Right lobe of liver (tissue), 4 donors: ENCODE measurements around the gene ARHGEF2.

Experiments used
- CTCF ChIP-seq, 4 donors: fragments of 200-600 bp in 3 of 4; fragments of 450-650 bp in 1 of 4; IDR thresholded peaks; one replicate each; pipeline versions ENCODE4 v1.5.1 to v1.8.0; 2016 to 2022; ENCODE audit warnings: antibody characterized with exemption in 4 of 4, mild to moderate bottlenecking in 2 of 4
- POLR2A ChIP-seq: fragments of 450-650 bp; IDR thresholded peaks from one replicate; pipeline ENCODE4 v1.6.1; 2017; ENCODE audit warnings: antibody characterized with exemption, mild to moderate bottlenecking
- donor health status: DM: no; HTN: no; CAD: no.
- donor health status: DM: no; HTN: no; CAD: no.
- donor health status: DM: no; HTN: yes; CAD: no.

DNA sequence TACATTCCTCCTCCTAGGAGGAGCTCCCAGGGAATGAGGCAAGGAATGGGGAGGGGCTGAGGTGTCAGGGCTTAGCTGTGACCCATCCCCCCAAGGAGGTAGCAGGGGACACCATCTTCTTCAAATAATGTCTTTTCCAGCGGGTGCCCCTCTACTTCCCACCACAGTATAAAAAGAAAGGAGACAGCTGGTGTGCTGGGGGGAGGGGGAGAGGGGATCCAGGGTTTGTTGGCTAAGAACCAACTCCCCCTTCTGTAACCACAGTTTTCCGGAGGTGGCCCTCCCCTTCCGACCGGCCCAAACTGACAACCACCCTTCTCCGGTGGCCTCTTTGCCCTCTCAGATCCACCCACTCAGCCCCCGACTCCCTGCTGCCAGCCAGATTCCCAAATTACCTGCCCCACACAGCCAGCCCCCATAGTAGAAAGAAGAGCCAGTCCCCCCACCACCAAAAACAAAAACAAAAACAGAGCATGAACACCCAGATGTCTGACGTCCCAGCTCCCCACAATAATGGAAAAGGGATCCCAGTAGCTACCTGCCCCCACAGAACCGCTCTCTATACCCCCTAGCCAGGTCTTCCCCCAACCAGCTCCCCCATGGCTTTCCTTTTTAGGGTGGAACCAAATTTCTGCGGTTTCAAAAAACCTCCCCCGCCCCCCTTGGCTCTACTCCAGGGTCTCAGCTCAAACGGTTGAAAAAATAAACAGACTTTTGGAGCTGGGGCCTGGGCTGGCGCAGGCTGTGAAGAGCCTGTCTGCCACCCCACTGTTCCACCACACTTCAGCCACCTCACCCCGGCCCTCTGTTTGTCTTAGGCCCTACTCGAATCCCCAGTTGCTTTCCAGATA, 2.1 kb downstream of the ARHGEF2 start:
- TF ChIP-seq CTCF (IDR thresholded peaks at IDR 0.05) (no peak), POLR2A (no peak)
